Trophoblast cell (in vitro differentiated cells and primary cell): Measurements from ENCODE around the gene MED12L.
A peak's percentile ranks its signal among the peaks of the same experiment; 100 is the strongest.
"Not testable (repeated sequence)": the region's sequence is repeated elsewhere in the genome, so short reads cannot be mapped to it uniquely, and the experiment has no call there.

Experiments used
- DNase-seq, 2 donors: peaks; one replicate each; pipeline ENCODE4 v3.0.0-alpha.2; 2016
- H2AFZ ChIP-seq: 2 replicates; pipeline ENCODE4 v1.6.1; 2013; ENCODE audit warnings: low read length, moderate library complexity, mild to moderate bottlenecking; ENCODE audit not compliant: insufficient read depth, poor library complexity
- H2AK5ac ChIP-seq: 2 replicates; pipeline ENCODE4 v1.6.1; 2013; ENCODE audit warnings: mild to moderate bottlenecking, low read length
- H2BK120ac ChIP-seq: 2 replicates; pipeline ENCODE4 v1.6.1; 2013; ENCODE audit warnings: low read length, mild to moderate bottlenecking, moderate library complexity; ENCODE audit not compliant: insufficient read depth, poor library complexity
- H2BK12ac ChIP-seq: 2 replicates; pipeline ENCODE4 v1.6.1; 2013; ENCODE audit warnings: mild to moderate bottlenecking, low read length, moderate library complexity
- H2BK5ac ChIP-seq: 2 replicates; pipeline ENCODE4 v1.6.1; 2013; ENCODE audit warnings: low read length, low read depth, moderate library complexity, mild to moderate bottlenecking; ENCODE audit not compliant: poor library complexity
- H3K14ac ChIP-seq: 2 replicates; pipeline ENCODE4 v1.6.1; 2013; ENCODE audit warnings: mild to moderate bottlenecking, low read length
- H3K18ac ChIP-seq: 2 replicates; pipeline ENCODE4 v1.6.1; 2013; ENCODE audit warnings: mild to moderate bottlenecking, low read length
- H3K23ac ChIP-seq: 2 replicates; pipeline ENCODE4 v1.6.1; 2013; ENCODE audit warnings: low read length
- H3K27ac ChIP-seq: 2 replicates; pipeline ENCODE4 v1.5.1; 2013; ENCODE audit warnings: low read depth, mild to moderate bottlenecking, inconsistent platforms, low read length, moderate library complexity
- H3K27me3 ChIP-seq: 2 replicates; pipeline ENCODE4 v1.6.1; 2013; ENCODE audit warnings: inconsistent platforms, mild to moderate bottlenecking, low read length, moderate library complexity; ENCODE audit not compliant: insufficient read depth
- H3K36me3 ChIP-seq, 2 experiments: 1 replicate in 1 of 2; 2 replicates in 1 of 2; pipeline ENCODE4 v1.6.1; 2013; ENCODE audit warnings: low read length in 2 of 2, mild to moderate bottlenecking in 2 of 2, moderate library complexity in 1 of 2; ENCODE audit not compliant: insufficient read depth in 2 of 2, control insufficient read depth in 1 of 2
- H3K4ac ChIP-seq: 2 replicates; pipeline ENCODE4 v1.6.1; 2013; ENCODE audit warnings: low read depth, mild to moderate bottlenecking, low read length, moderate library complexity
- H3K4me1 ChIP-seq, 2 experiments: 1 replicate in 1 of 2; 2 replicates in 1 of 2; pipeline ENCODE4 v1.6.1; 2013; ENCODE audit warnings: low read length in 2 of 2, mild to moderate bottlenecking in 2 of 2, moderate library complexity in 1 of 2; ENCODE audit not compliant: insufficient read depth in 2 of 2, control insufficient read depth in 1 of 2
- H3K4me2 ChIP-seq: 2 replicates; pipeline ENCODE4 v1.6.1; 2013; ENCODE audit warnings: inconsistent platforms, mild to moderate bottlenecking, low read length, moderate library complexity
- H3K4me3 ChIP-seq: 2 replicates; pipeline ENCODE4 v1.5.1; 2013; ENCODE audit warnings: mild to moderate bottlenecking, low read depth, low read length, inconsistent platforms
- H3K79me1 ChIP-seq: one replicate; pipeline ENCODE4 v1.6.1; 2013; ENCODE audit warnings: low read length
- H3K79me2 ChIP-seq: 2 replicates; pipeline ENCODE4 v1.6.1; 2013; ENCODE audit warnings: low read length, mild to moderate bottlenecking; ENCODE audit not compliant: control insufficient read depth, insufficient read depth, poor library complexity
- H3K9ac ChIP-seq: 2 replicates; pipeline ENCODE4 v1.6.1; 2013; ENCODE audit warnings: mild to moderate bottlenecking, low read length
- H3K9me3 ChIP-seq: 2 replicates; pipeline ENCODE4 v1.6.1; 2013; ENCODE audit warnings: low read depth, mild to moderate bottlenecking, control low read depth, inconsistent platforms, low read length; ENCODE audit not compliant: insufficient read depth
- H4K12ac ChIP-seq: 2 replicates; pipeline ENCODE4 v1.6.1; 2013; ENCODE audit warnings: low read depth, mild to moderate bottlenecking, low read length, moderate library complexity
- H4K8ac ChIP-seq: 2 replicates; pipeline ENCODE4 v1.6.1; 2013; ENCODE audit warnings: low read depth, mild to moderate bottlenecking, low read length, moderate library complexity
- H4K91ac ChIP-seq: one replicate; pipeline ENCODE4 v1.6.1; 2013; ENCODE audit warnings: low read depth, mild to moderate bottlenecking, low read length, moderate library complexity
- WGBS: extraction: QIAGEN DNeasy Blood & Tissue Kit; methylation state at CpG from one replicate; pipeline ENCODE4 v1.1.7; 2013; ENCODE audit warnings: missing lambda C conversion rate; ENCODE audit not compliant: insufficient read length, insufficient coverage; ENCODE audit errors: extremely low coverage; 5-methylcytosine and 5-hydroxymethylcytosine counted together

Gene MED12L

DNA sequence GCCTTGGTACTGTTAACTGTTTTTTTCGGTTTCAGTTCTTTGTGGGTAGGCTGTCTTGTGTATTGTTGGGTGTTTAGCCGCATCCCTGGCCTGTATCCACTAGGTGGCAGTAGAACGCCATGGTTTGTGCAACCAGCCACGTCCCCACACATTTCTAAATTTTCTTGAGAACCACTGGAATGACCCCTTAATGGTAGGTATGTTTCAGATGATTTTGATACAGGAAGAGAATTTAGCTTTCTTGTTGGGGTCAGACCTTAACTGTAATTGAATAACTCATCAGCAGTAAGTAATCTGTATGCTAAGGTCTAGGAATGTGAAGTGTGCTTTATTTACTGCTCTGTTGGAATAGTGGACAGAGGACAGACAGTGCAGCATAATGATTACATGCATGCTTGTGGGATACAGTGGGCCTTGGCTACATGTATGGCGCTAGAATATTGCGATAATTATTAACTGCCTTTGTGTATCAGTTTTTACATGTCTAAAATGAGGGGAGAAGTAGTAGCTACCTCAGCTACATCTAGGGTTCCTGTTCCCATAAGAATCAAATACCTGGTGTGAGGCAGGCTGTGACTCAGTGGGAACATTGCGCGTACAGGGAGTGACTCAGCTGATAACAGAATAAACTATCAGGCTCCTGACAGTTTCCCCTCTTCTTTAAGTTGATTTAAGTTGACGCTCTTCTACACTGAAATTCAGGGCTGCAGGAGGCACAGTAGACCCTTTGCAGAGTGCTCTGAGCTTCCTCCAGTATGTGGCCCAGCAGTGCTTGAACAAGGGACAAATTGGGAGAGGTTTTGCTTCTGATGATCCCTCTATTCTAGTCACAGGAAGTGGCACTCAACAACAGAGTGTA lies 142.6 kb downstream of the MED12L start:
- H3K18ac ChIP-seq: no peak overlapping the region
- H3K4me3 ChIP-seq: no peak overlapping the region
- no CpG with 5 or more reads among the region's 9 CpGs for WGBS
- H3K4me1 ChIP-seq: peaks cover 3 to 8% of the 10 kb centered on the region in 2 experiments
- H3K36me3 ChIP-seq: peaks cover 5% of the 10 kb centered on the region in 2 experiments
- no peak overlapping the region for H4K8ac ChIP-seq
- DNase-seq: peak; percentile 58 to 89
- no peak overlapping the region for H2BK12ac ChIP-seq
- no peak overlapping the region for H2BK120ac ChIP-seq
- no peak overlapping the region for H4K91ac ChIP-seq
- no peak overlapping the region for H2BK5ac ChIP-seq
- no peak overlapping the region for H3K4ac ChIP-seq
- H3K27ac ChIP-seq: peak overlapping the region; percentile 10
- H2AK5ac ChIP-seq: no peak overlapping the region
- H2AFZ ChIP-seq: no peak overlapping the region
- no peak overlapping the region for H4K12ac ChIP-seq
- H3K14ac ChIP-seq: no peak overlapping the region
- no peak overlapping the region for H3K9ac ChIP-seq
- no peaks in the 10 kb centered on the region for H3K9me3 ChIP-seq
- no peaks in the 10 kb centered on the region for H3K27me3 ChIP-seq
- no peak overlapping the region for H3K23ac ChIP-seq
- H3K4me2 ChIP-seq: no peak overlapping the region
- H3K79me2 ChIP-seq: no peaks in the 10 kb centered on the region
- H3K79me1 ChIP-seq: no peaks in the 10 kb centered on the region

DNA sequence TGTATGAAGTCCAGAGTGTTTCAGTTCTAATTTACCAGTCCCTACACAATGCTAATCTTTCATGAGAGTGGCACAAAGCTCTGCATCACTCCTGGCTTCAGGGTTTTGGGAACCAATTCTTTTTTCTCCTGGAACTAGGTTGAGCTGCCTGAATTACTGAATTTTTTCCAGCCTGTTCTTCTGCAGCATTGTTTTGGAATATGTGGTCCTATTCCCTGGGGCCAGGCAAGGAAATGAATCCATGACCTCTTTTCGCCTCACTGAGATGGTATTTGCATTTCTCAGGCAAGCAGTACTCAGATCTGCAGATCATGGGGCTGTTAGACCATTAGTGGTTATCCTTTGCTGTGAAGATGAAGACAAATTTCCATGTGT lies 143.2 kb downstream of the MED12L start:
- no peaks in the 10 kb centered on the region for H3K9me3 ChIP-seq
- H3K4me2 ChIP-seq: no peak overlapping the region
- H3K27me3 ChIP-seq: no peaks in the 10 kb centered on the region
- H2BK120ac ChIP-seq: no peak overlapping the region
- no peak overlapping the region for H4K91ac ChIP-seq
- DNase-seq: peak; percentile 12 to 36
- no peak overlapping the region for H3K9ac ChIP-seq
- peaks cover 3 to 8% of the 10 kb centered on the region in 2 experiments for H3K4me1 ChIP-seq
- WGBS: no CpG with 5 or more reads among the region's 1 CpG
- H3K79me1 ChIP-seq: no peaks in the 10 kb centered on the region
- no peak overlapping the region for H3K27ac ChIP-seq
- H2BK5ac ChIP-seq: no peak overlapping the region
- no peak overlapping the region for H3K18ac ChIP-seq
- H2BK12ac ChIP-seq: no peak overlapping the region
- H3K14ac ChIP-seq: no peak overlapping the region
- H2AK5ac ChIP-seq: no peak overlapping the region
- no peak overlapping the region for H3K4me3 ChIP-seq
- H3K36me3 ChIP-seq: peaks cover 5% of the 10 kb centered on the region in 2 experiments
- no peak overlapping the region for H3K23ac ChIP-seq
- H3K79me2 ChIP-seq: no peaks in the 10 kb centered on the region
- H3K4ac ChIP-seq: no peak overlapping the region
- H4K8ac ChIP-seq: no peak overlapping the region
- no peak overlapping the region for H4K12ac ChIP-seq
- H2AFZ ChIP-seq: no peak overlapping the region

DNA sequence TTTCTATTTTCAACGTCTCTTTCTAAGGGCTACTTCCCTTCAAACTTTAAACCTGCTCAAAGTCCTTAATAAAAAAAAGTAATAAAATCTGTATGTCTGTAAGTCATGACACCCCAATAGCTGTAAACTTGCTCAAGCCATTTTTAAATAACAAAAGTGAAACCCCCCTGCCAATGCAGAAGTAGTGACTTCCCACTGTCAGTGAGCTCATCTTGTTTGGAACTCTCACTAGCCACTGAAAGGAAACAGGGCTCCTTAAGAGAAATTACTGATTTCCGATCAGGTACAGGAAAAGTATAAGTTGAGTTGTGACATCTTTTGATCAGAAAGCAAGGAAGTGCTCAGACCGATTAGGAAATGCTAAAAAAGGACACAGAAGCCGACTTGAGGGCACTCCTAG lies 145.2 kb downstream of the MED12L start:
- H2BK12ac ChIP-seq: no peak overlapping the region
- H3K14ac ChIP-seq: no peak overlapping the region
- WGBS: no CpG with 5 or more reads among the region's 4 CpGs
- H2AFZ ChIP-seq: no peak overlapping the region
- H3K27ac ChIP-seq: no peak overlapping the region
- H3K4me1 ChIP-seq: peaks cover 3 to 8% of the 10 kb centered on the region in 2 experiments
- H4K12ac ChIP-seq: no peak overlapping the region
- H4K91ac ChIP-seq: no peak overlapping the region
- DNase-seq: peak in 1 of 2 donors; percentile 14
- no peak overlapping the region for H2AK5ac ChIP-seq
- no peak overlapping the region for H3K4me2 ChIP-seq
- no peaks in the 10 kb centered on the region for H3K79me2 ChIP-seq
- no peak overlapping the region for H3K4ac ChIP-seq
- no peak overlapping the region for H3K23ac ChIP-seq
- no peaks in the 10 kb centered on the region for H3K27me3 ChIP-seq
- no peak overlapping the region for H3K9ac ChIP-seq
- H3K36me3 ChIP-seq: peaks cover 5 to 8% of the 10 kb centered on the region in 2 experiments
- H2BK5ac ChIP-seq: no peak overlapping the region
- no peaks in the 10 kb centered on the region for H3K79me1 ChIP-seq
- no peak overlapping the region for H3K4me3 ChIP-seq
- no peaks in the 10 kb centered on the region for H3K9me3 ChIP-seq
- H2BK120ac ChIP-seq: no peak overlapping the region
- no peak overlapping the region for H3K18ac ChIP-seq
- no peak overlapping the region for H4K8ac ChIP-seq

DNA sequence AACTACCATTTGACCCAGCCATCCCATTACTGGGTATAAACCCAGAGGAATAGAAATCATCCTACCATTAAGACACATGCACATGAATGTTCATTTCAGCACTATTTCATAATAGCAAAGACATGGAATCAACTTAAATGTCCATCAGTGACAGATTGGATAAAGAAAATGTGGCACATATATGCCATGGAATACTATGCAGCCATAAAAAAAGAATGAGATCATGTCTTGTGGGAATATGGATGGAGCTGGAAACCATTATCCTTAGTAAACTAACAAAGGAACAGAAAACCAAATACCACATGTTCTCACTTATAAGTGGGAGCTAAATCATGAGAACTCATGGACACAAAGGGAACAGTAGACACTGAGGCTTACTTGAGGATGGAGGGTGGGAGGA lies 146.9 kb downstream of the MED12L start:
- H3K14ac ChIP-seq, H3K18ac ChIP-seq, H3K79me1 ChIP-seq, H3K9ac ChIP-seq, H3K4me3 ChIP-seq, H2BK5ac ChIP-seq, DNase-seq, H4K12ac ChIP-seq, H4K91ac ChIP-seq, H2BK120ac ChIP-seq, H4K8ac ChIP-seq, H3K4me2 ChIP-seq, H3K4ac ChIP-seq, H2AFZ ChIP-seq, H3K23ac ChIP-seq, H3K4me1 ChIP-seq, H2AK5ac ChIP-seq, H3K79me2 ChIP-seq, H3K9me3 ChIP-seq, H3K36me3 ChIP-seq, H3K27ac ChIP-seq, H3K27me3 ChIP-seq, H2BK12ac ChIP-seq: not testable (repeated sequence)
